Retina (tissue), 1 donor: ENCODE data around the gene CCND3.
A peak's percentile ranks its signal among the peaks of the same experiment; 100 is the strongest.

ENCODE experiments used
- DNase-seq: peaks from one replicate; pipeline ENCODE4 v3.0.0-alpha.2; 2016

The CCND3 gene

DNA sequence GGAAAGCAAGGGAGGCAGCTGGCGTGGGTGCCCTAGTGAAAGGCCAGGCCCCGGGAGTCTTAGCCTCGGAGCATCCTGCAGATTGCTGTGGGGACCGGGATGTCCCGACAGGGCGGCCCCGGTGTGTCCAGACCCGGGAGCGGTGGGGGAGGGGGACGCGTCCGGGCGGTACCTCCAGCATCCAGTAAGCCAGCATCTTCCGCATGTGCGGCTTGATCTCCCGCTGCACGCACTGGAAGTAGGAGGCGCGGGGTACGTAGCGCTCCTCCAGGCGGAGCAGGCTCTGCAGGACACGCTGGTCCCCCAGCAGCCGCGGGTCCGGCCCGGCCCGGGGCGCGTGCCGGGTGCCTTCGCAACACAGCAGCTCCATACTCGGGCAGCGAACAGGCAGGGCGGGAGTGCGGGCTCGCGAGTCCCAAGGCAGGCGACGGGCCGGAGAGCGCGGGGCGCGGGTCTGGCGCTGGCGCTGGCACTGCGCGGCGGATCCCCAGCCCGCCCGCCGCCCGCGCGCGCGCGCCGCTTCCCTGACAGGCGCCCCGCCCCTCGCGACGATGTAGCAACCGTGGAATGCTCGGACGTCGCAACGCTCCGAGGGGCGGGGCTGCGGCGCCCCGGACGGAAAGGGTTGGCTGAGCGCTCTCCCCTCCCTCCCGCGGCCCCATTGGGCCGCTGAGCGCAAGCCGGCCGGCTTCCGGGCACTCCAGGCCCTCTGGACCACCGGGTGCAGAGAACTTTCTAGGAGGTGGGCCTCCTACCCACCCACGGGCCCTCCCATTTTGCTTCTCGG, at the start of gene CCND3:
CCND3 (minus strand) TSS at position 529 of the 787 bp plus-strand sequence; CDS start at position 370, 159 bp downstream.
- DNase-seq = peak; percentile 89

DNA sequence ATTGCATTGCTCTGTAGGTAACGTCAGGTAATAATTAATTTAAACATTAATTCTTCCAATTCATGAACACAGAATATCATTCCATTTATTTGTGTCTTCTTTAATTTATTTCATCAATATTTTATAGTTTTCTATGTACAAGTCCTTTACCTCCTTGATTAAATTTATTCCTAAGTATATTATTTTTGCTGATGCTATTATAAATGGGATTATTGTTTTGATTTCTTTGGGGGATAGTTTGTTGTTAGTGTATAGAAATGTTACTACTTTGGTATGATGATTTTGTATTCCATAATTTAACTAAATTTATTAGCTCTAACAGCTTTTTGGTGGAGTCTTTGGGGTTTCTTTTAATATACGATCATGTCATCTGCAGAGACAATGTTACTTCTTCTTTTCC, 44.7 kb upstream of the CCND3 start:
- no peak for DNase-seq

DNA sequence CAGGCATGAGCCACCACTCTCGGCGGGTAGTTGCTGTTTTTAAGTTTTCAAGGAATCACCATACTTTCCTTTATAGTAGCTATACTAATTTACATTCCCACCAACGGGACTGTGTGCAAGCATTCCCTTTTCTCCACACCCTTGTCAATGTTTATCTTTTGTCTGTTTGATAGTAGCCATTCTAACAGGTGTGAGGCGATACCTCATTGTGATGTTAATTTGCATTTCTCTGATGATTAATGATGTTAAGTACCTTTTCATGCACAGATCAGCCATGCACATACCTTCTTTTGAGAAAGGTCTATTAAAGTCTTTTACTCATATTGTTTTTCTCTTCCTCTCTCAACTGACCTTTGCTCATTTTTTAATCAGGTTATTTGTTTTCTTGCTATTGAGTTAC, 43.0 kb upstream of the CCND3 start:
- DNase-seq = no peak

DNA sequence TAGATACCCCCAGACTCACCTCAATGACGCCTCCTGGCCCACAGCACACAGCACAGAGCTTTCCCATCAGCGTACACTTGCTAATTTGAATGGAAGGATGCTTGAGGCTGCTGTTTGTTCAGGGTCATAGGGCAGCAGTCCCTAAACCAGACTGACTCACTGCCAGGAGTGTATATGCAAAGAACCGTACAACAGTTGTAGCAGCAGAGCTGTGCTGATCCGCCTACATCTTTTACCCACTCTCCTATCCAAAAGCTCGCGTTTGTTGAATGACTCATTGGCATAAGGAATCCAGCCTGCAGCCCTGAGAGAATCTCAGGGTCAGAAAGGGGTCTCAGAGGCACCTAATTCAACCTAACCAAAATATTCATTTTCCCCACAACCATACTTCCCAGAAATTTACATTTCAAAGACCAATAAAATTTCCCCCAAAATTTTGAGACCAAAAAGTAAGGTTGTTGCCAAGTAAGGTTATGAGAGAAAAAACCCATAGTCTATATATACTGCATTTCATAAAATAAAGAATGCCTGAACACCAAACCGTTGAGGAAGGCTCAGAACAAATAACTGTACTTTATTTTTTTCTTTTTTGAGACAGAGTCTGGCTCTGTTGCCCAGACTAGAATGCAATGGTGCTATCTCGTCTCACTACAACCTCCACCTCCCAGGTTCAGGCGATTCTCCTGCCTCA, 35.3 kb upstream of the CCND3 start:
- DNase-seq = no peak

DNA sequence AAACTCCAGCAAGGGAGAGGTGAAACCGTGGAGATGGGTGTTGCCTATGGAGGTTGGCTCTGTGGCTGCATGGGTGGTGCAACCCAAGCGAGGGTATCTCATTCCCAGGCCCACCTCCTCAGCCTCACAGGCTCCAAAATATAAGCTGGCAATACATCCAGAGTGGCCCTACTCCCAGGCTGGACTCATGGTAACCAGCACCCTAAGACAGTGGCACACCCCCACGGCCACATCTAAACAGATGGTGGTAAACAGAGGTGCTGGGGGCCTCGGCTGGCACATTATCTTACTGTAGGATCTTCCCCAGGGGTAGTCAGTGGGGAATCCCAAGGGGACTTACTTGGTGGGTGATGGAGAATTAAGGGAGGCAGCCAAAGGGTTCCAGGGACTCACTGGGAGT, 33.7 kb upstream of the CCND3 start:
- no peak for DNase-seq

- DNase-seq = no peak
These were observed 32.7 kb upstream of the CCND3 start for GRCh38 chr6:41974281-41974825.

DNA sequence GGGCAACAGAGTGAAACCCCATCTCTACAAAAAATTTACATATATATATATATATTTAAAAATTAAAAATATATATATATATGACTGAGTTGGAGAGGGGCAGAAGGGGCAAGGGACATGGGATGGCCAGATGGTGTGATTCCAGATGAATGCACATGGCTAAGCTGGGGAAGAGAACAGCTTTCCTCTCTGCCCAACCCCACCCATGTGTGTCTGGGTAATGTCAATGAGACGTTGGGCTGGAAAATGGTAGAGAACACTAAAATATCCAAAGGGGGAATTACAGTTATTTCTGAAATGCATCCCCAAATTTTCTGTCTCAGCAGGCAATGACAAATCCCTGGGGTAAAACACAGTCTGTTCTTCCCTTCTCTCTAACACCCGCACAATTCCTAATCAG, 31.2 kb upstream of the CCND3 start:
- no peak for DNase-seq

DNA sequence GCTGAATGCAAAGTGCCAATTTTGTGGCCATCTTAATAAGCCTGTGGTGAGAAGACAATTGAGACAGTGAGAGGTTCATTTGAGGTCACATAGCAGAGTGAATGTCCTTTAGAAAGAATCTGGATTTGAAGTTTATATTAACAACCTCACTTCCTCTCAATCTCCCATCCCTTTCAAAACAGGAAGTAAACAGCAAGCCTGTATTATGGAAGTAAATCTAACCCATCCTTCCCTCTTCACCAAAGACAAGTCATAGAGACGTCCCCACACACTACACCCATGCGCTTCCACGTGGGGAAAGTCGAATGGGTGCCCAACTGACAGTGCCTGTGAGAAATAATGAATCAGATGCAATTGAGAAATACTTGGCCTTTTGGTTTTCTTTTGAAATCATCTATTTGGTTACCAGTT, 28.8 kb upstream of the CCND3 start:
- DNase-seq = no peak

DNA sequence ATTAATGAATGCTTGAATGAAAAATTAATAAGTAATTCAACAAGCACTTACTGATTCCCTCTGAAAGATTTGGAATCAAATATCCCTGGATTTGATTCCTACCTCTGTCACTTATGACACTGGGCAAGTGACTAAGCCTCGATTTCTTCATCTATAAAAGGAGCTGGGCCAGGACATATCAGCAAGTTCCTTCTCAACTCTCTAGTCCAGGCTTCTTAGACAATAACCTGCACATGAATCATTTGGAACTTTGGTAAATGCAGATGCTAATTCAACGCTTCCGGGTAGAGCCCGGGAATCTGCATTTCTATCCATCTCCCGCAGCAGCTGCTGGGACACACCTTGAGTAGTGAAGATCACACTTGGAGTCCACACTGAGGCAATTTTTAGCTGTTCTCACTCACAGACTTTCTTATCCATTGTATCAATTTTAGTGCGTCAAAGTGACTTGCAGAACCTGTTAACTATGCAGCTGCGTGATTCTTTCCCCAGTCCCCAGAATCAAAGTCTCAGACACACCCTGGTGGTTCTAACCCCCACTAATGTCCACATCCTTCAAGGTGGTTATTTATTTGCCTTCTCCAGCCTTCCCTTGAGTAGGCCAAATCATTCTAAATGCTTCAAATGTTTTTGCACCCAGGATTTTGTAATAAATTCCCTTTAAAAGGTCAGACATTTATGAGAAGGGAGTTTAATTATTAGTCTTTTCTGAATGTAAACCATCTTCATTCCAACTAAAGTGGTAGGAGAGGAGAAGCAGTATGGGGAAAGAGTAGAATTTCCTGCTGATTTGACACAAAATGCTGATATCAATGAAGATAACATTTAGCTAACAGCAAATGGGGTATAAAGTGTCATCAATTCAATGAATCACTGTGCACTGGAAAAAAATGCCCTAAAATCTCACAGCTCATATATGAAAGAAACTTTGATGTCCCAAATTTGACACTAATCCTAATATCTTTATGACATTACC, 26.0 kb upstream of the CCND3 start:
- no peak for DNase-seq

DNA sequence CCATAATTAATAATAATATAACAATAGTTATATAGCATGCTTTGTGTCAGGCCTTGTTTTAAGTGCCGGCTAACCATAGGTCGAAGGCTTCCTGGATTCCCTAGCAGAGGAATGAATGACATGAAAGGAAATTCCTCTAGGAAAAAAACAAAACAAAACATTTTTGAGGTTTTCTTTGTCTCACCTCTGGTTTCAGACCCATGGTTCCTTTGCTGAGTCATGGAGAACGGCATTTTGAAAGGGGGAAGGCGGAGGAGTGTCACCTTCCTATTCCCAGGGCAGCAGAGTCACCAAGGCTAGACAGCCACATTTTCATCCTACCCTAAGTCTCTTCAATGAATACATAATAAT, 25.3 kb upstream of the CCND3 start:
- DNase-seq = no peak

DNA sequence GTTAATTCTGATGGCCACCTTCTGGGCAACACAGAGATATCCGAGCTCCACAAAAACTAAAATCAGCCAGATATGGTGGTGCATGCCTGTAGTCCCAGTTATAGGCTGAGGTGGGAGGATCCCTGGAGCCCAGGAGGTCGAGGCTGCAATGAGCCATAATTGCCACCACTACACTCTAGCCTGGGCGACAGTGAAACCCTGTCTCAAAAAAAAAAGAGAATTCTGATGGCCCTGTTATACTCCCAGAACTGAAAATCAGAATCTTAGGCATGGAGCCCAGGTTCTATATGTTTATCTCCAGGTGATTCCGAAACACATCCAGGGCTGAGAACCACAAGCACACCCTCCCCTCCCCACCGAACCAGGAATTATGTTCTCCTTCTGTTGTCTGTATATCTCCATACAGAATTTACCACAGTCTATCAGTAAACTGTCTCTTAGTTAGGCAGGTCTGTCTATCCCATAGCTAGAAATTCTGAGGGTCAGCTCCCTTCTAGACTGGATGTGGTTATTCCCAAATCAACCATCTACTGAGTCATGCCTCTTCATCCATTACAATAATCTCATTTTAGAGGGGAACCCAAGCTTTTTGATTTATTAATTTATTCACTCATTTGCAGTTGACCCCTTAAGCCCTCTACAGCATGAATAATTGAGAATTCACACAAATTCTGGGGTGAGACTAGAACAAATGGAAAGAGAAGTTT, 24.8 kb upstream of the CCND3 start:
- no peak for DNase-seq

GRCh38 chr6:41965429-41966213, 24.0 kb upstream of the CCND3 start:
- DNase-seq = peak; percentile 22

GRCh38 chr6:41964201-41964887, 22.7 kb upstream of the CCND3 start:
- DNase-seq = no peak

DNA sequence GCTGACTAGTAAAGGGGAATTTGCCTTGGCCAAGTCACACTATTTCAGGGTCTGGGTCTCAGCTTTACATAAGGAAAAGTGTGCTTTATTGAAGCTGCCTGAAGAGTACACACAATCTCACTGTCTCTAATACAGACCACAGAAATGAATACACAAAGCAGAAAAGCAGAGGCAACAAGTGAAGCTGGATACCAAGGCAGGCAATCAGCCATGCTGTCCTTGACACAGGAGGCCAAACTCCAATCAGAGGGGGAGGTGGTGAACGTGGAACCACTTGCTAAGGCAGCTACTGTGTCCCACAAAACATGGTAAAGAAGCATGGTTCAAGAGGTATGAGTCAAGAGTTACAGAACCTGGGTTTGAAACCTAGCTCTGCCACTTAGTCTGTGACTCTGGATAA, 21.8 kb upstream of the CCND3 start:
- DNase-seq = no peak

- no peak for DNase-seq
These were observed 18.4 kb upstream of the CCND3 start for GRCh38 chr6:41960028-41960427.

GRCh38 chr6:41958022-41958856, 16.6 kb upstream of the CCND3 start:
- DNase-seq = no peak

- DNase-seq = no peak
These were observed 15.5 kb upstream of the CCND3 start for GRCh38 chr6:41957117-41957516.

DNA sequence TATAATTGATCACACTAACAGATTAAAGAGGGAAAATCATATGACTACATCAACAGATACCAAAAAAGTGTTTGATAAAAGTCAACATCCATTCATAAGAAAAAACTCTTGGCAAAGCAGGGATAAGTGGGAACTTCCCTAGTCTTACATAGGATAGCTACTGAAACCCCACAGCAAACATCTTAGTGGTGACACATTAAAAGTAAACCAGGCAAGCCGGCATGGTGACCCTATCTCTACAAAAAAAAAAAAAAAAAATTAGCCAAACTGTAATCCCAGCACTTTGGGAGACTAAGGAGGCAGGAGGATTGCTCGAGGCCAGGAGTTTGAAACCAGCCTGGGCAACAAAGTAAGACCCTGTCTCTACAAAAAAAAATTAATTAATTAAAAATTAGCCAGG, 13.8 kb upstream of the CCND3 start:
- no peak for DNase-seq

- DNase-seq = no peak
These were observed 13.1 kb upstream of the CCND3 start for GRCh38 chr6:41954668-41955067.
